Heart left ventricle (tissue), 13 donors: ENCODE measurements around the gene PLCG2.

ENCODE experiments used
- CTCF ChIP-seq, 12 donors: fragments of 200-600 bp; sonication (generic) in 4 of 12; IDR thresholded peaks; one replicate each; pipeline versions ENCODE4 v1.5.0 to v1.8.0; 2018 to 2022; ENCODE audit warnings: antibody characterized with exemption in 12 of 12, mild to moderate bottlenecking in 5 of 12
- POLR2A ChIP-seq, 2 donors: fragments of 450-650 bp; IDR thresholded peaks; one replicate each; pipeline ENCODE4 v1.6.1; 2017; ENCODE audit warnings: antibody characterized with exemption in 2 of 2, mild to moderate bottlenecking in 2 of 2, moderate library complexity in 2 of 2
- donor health status: ischemic (EF 13 %, LVEDD 7.1; RV severe dilation, severe dysfunction).
- donor health status: DM: no; HTN: yes; CAD: no.
- donor health status: DM: no; HTN: no; CAD: no.
- donor health status: ischemic (EF 25% LVEDD 6.9; RV normal size, moderate dysfunction).
- donor health status: ischemic (EF 25% LVEDD 5.7; RV mildly dilated, moderate dysfunction).
- donor health status: ischemic (EF 35%, LVEDD 5.7; RV mildly dilated, moderate dysfunction).
- donor health status: nonischemic (EF 11% LVEDD 7.7; RV severe dilation, severe dysfunction).
- donor health status: DM: yes; HTN: yes; CAD: no.
- donor health status: PGD.
- donor health status: ischemic (EF 29% LVEDD 5.4; RV normal size, mild dysfunction).
- donor health status: nonischemic (EF 23%, LVEDD 6.1; RV moderate dilation, normal function).

DNA sequence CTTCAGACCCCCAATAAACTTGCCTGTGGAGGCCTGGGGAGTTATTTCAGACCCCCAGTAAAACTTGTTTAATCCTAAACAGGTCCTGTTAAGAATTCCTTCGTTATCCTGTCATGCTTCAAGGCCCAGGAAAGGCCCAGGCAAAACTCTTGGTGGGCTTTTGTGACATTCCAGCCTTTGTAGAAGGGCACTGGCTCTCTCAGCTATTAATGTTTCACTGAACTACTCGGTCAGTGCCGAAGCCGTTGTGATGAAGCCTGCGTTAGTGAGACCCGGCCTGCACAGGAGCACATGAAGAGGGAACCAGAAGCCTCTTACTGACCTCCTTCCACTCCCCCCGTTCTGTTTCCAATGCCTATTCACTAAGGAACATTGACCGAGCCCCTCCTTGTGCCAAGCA is 47.4 kb upstream of the PLCG2 start:
- no peak for TF ChIP-seq CTCF (IDR thresholded peaks at IDR 0.05)
- no peak for TF ChIP-seq POLR2A (IDR thresholded peaks at IDR 0.05)
